Measurements from ENCODE around the gene SEMA3D. TPM values are rescaled to one million over a fixed set of nuclear protein-coding genes. Genes with fewer than 3 reads are reported as not detected.
A peak's percentile ranks its signal among the peaks of the same experiment; 100 is the strongest.

Gene SEMA3D
- total and polyA plus RNA-seq, 2 of the 4 experiments (the other 2 are of a cell fraction): 2.9 to 13.6 TPM

GRCh38 chr7:85191383-85191782 is 4.5 kb upstream of the SEMA3D start:
- Histone ChIP-seq H2BK120ac (ENCODE audit: low read depth, low read length) (no peak overlapping the region), H3K79me1 (ENCODE audit: low read depth in 1 of 2, low read length in 2 of 2) (no peaks in the 10 kb centered on the region), H3K9ac (ENCODE audit: low read depth, low read length) (no peak overlapping the region), H3K4me1 (ENCODE audit: control insufficient read depth, insufficient read depth, low read length) (peaks cover 1% of the 10 kb centered on the region; the same call in 1 of the 2 replicates), H3K27me3 (ENCODE audit: control insufficient read depth, insufficient read depth, low read length) (peaks cover 8% of the 10 kb centered on the region), H4K8ac (ENCODE audit: low read depth in 2 of 2, low read length in 2 of 2) (no peak overlapping the region), H3K27ac (ENCODE audit: insufficient read depth, low read length) (no peak overlapping the region), H3K4ac (ENCODE audit: low read depth, low read length) (no peak overlapping the region), H3K4me2 (ENCODE audit: low read depth, low read length) (no peak overlapping the region), H3K9me3 (ENCODE audit: control insufficient read depth, insufficient read depth, low read length) (no peaks in the 10 kb centered on the region), H2BK20ac (ENCODE audit: low read depth, low read length) (no peak overlapping the region), H3K9me1 (ENCODE audit: insufficient read depth, low read length) (no peaks in the 10 kb centered on the region), H3K14ac (replicated peaks; ENCODE audit: low read depth, low read length) (no peak overlapping the region), H2BK5ac (ENCODE audit: low read depth, low read length, poor library complexity, severe bottlenecking) (no peak overlapping the region), H2AK5ac (ENCODE audit: low read depth, low read length) (peak overlapping the region; percentile 75; the same call in 1 of the 2 replicates), H2AFZ (replicated peaks; ENCODE audit: low read length, poor library complexity) (no peak overlapping the region), H3K56ac (ENCODE audit: extremely low read depth, insufficient read depth, low read length) (no peak overlapping the region), H3K36me3 (ENCODE audit: control insufficient read depth, insufficient read depth, low read length) (no peaks in the 10 kb centered on the region), H2AK9ac (replicated peaks; ENCODE audit: low read depth, low read length, poor library complexity) (no peak overlapping the region), H3K4me3 (ENCODE audit: insufficient read depth, low read depth, low read length) (no peak overlapping the region), H3K23ac (ENCODE audit: low read depth, low read length) (no peak overlapping the region), H4K91ac (ENCODE audit: insufficient read depth, low read depth, low read length) (no peak overlapping the region), H4K20me1 (ENCODE audit: insufficient read depth, low read length) (no peaks in the 10 kb centered on the region), H2BK15ac (ENCODE audit: low read depth, low read length) (no peak overlapping the region), H3K18ac (ENCODE audit: low read depth, low read length) (no peak overlapping the region), H4K5ac (ENCODE audit: low read depth, low read length) (no peak overlapping the region)
- WGBS, 2 experiments (ENCODE audit: extremely low coverage in 2 of 2, insufficient read length in 1 of 2): no CpG with 5 or more reads among the region's 1 CpG
- intact Hi-C loops (cut with micrococcal nuclease) (no loop called here), dilution Hi-C loops (cut with HindIII; ENCODE audit: low sequenced_read_pairs, unreplicated experiment) (no loop called here), in situ Hi-C loops (cut with MboI; ENCODE audit: low sequenced_read_pairs) (no loop called here)
- ATAC-seq (ENCODE audit: low read depth): no peak
- ChIA-PET CTCF (interaction anchor here (0.6 to 1.6 kb wide), 3 partner anchors 149 to 657 kb away, joined by 4 to 6 read pairs (median 6); no protein-coding TSS in a partner anchor), POLR2A (ENCODE audit: unreplicated experiment) (no interaction called here)
- peak; percentile 13 for DNase-seq
- BruUV-seq (replicated peaks): no TSS peak
- peak; percentile 36 for TF ChIP-seq CTCF (conservative IDR thresholded peaks at IDR 0.05; ENCODE audit: low read depth, low read length)
- TF ChIP-seq RAD21 (IDR thresholded peaks at IDR 0.05; ENCODE audit: low read length): peak; percentile 26; the same call in 1 of the 2 replicates
- peak; percentile 37; the same call in 1 of the 2 replicates for TF ChIP-seq SMC3 (IDR thresholded peaks at IDR 0.05; ENCODE audit: low read depth, low read length)
- TF ChIP-seq CEBPB (IDR thresholded peaks at IDR 0.05; ENCODE audit: low read depth, low read length): no peak
- no peak for TF ChIP-seq NFE2L2 (IDR thresholded peaks at IDR 0.05; ENCODE audit: low read depth, low read length)
- no peak for TF ChIP-seq USF2 (IDR thresholded peaks at IDR 0.05; ENCODE audit: low read depth, low read length)
